WERI-Rb-1 (cell line): ENCODE data around the gene RETREG2.
A peak's percentile ranks its signal among the peaks of the same experiment; 100 is the strongest.

Experiments used
- DNase-seq: peaks from one replicate; pipeline ENCODE4 v3.0.0-alpha.2; 2020
- H3K27ac ChIP-seq: fragments of 250-450 bp; sonication (Bioruptor Pico); 2 replicates; pipeline ENCODE4 v1.5.1; 2020; ENCODE audit warnings: mild to moderate bottlenecking, moderate library complexity
- H3K27me3 ChIP-seq: fragments of 250-450 bp; sonication (Bioruptor Pico); 2 replicates; pipeline ENCODE4 v1.5.1; 2021; ENCODE audit warnings: mild to moderate bottlenecking, low read depth, moderate library complexity; ENCODE audit not compliant: insufficient read depth, severe bottlenecking
- H3K36me3 ChIP-seq: fragments of 250-450 bp; sonication (Bioruptor Pico); 2 replicates; pipeline ENCODE4 v1.5.1; 2020; ENCODE audit warnings: mild to moderate bottlenecking, moderate library complexity
- H3K4me3 ChIP-seq: 2 replicates; pipeline ENCODE4 v1.5.1; 2011; ENCODE audit warnings: low read depth, mild to moderate bottlenecking, control low read depth, low read length
- H3K9me3 ChIP-seq: fragments of 250-450 bp; sonication (Bioruptor Pico); 2 replicates; pipeline ENCODE4 v1.5.1; 2021; ENCODE audit warnings: mild to moderate bottlenecking, moderate library complexity; ENCODE audit not compliant: severe bottlenecking
- TF ChIP-seq, protein P1 (sequence below): IDR thresholded peaks from 2 replicates; pipeline ENCODE4 v1.5.1; 2011; ENCODE audit warnings: low read depth, mild to moderate bottlenecking, control low read depth, inconsistent platforms, low read length

Gene RETREG2

DNA sequence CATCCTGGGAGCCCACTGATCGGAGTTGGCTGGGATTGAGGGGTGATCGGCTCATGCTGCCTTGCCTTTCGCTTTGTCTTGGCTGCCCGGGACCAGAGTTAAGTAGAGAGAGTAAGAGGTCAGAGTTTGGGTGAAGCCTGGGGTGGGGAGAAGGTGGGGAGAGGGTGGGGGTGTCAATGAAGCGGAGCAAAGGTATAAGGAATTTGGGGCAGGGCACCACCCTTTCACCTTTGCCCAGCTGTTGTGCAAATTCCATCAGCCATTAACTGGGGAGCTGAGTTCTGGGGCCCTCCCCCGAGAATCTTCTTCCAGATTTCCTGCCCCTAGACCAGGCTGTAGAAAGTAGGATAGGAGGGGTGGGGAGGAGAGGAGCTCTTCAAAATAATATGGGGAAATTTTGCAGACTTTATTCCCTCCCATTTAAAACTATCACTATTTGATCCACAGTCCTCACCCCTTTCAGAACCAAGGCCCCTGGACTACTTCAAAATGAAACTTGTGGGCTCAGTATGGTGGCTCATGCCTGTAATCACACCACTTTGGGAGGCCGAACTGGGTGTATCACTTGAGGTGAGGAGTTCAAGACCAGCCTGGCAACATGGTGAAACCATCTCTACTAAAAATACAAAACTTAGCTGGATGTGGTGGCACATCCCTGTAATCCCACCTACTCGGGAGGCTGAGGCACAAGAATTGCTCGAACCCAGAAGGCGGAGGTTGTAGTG is 8.0 kb upstream of the RETREG2 start, which contains the start of gene SLC23A3:
Gene SLC23A3, minus strand, starts transcription at position 100 of the 725 bp plus-strand sequence. Its CDS starts 45 bp downstream, at position 55.
- Histone ChIP-seq H3K36me3 (peaks cover 23% of the 10 kb centered on the region), H3K9me3 (no peaks in the 10 kb centered on the region), H3K27me3 (no peaks in the 10 kb centered on the region), H3K27ac (no peak within 1 kb of the TSS), H3K4me3 (no peak within 1 kb of the TSS)
- DNase-seq: no peak
- TF ChIP-seq, protein P1, sequence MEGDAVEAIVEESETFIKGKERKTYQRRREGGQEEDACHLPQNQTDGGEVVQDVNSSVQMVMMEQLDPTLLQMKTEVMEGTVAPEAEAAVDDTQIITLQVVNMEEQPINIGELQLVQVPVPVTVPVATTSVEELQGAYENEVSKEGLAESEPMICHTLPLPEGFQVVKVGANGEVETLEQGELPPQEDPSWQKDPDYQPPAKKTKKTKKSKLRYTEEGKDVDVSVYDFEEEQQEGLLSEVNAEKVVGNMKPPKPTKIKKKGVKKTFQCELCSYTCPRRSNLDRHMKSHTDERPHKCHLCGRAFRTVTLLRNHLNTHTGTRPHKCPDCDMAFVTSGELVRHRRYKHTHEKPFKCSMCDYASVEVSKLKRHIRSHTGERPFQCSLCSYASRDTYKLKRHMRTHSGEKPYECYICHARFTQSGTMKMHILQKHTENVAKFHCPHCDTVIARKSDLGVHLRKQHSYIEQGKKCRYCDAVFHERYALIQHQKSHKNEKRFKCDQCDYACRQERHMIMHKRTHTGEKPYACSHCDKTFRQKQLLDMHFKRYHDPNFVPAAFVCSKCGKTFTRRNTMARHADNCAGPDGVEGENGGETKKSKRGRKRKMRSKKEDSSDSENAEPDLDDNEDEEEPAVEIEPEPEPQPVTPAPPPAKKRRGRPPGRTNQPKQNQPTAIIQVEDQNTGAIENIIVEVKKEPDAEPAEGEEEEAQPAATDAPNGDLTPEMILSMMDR: no peak

DNA sequence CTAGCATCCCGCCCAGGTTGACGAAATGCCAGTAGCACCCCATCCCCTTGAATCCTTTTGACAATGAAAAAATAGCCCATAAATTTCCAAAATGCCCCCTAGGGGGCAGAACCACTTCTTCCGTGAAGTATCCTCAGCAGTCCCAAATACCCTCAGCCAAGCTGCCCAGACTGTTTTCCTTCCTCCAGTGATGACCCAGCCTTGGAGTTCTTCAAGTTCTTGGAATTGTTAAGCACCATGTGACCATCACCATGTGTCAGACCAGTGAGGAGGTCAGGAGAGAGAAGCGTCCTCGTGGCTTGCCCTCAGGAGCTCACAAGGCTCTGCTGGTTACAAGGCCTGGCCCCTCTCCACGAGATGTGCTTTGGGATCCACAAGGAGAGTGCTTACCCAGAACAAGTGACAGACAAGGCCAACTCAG is 6.8 kb upstream of the RETREG2 start:
- H3K4me3 ChIP-seq: no peak overlapping the region
- no peak overlapping the region for H3K27ac ChIP-seq
- no peaks in the 10 kb centered on the region for H3K9me3 ChIP-seq
- peak; percentile 47 for DNase-seq
- TF ChIP-seq, protein P1: peak; percentile 65
- peaks cover 24% of the 10 kb centered on the region for H3K36me3 ChIP-seq
- H3K27me3 ChIP-seq: no peaks in the 10 kb centered on the region

DNA sequence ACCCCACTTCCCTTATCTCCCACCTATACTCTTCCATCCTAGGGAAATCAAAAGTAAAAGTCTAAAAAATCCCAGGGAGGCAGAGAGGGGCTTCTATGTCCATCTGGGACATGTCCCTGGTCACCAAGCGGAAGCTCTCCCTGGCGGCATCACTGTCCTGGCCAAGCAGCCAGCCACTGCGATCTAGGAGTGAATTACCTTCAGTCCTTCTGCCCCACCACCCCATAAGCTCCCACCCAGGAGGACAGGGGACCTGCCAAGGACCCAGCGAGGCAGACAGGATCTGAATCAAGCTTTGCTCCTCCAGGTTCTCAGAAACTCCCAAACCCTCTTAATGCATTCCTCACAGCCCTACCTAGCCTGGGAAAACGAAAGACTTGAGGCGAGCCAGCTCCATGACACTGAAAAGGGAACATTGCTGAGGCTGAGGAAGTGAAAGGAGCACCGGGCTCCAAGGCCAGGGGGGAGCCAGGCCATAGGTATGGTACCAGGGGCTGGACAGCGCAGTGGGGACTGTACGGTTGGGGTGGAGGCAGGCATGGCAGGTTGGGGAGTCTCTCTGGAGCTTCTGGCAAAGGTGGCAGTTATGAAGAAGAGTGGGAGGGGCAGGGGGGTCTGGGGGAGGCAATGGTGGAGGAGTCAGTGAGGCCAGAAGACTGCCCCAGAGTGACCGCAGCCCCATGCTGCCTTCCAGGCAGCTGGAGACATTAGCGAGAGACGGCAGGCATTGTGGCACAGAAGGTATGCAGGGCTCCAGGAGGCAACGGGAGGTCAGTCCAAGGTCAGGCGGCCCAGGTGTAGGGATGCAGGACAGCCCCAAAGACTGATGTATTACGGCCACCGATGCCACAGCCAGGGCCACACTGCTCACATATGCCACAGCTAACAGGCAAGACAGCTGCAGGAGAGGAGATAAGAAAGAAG is 5.6 kb upstream of the RETREG2 start:
- Histone ChIP-seq H3K27ac (no peak overlapping the region), H3K9me3 (no peaks in the 10 kb centered on the region), H3K36me3 (peaks cover 24% of the 10 kb centered on the region), H3K4me3 (no peak overlapping the region), H3K27me3 (no peaks in the 10 kb centered on the region)
- DNase-seq: no peak
- TF ChIP-seq, protein P1: no peak

DNA sequence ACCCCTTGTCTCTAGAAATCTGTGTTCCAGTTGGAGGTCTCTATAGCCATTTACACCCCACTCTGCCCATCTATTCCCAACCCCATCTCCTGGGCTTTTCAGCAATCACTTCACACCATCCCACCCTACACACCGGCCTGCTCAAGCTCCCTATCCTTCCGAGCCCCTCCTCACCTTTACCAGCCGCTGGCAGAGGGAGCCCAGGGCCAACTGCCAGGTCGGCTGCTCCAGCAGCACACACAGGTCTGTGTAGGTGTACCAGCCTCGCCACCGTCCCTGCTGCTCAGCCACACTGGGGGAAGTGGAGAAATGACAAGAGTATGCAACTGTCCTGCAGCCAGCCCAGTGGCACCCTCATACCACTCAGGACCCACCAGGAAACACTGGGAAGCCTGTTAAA is 4.9 kb upstream of the RETREG2 start:
- Histone ChIP-seq H3K27me3 (no peaks in the 10 kb centered on the region), H3K4me3 (no peak overlapping the region), H3K36me3 (peaks cover 24% of the 10 kb centered on the region), H3K27ac (no peak overlapping the region), H3K9me3 (no peaks in the 10 kb centered on the region)
- no peak for DNase-seq
- TF ChIP-seq, protein P1: no peak

DNA sequence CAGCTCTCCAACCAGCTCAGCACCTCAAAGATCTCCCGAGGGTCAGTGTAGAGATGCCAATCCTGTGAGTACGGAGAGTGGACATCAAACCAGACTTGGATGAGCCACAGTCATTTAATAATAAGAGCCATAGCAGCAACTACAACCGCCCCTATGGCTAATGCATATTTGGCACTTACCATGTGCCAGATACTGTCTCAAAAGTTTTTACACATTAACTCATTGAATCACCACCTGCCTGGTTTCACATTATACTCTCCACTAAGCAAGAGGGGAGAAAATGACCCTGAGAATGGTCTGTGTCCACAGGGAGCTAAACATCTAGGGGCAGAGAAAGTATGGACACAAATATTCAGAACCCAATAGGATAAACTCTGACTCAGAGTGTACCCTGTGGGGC is 3.9 kb upstream of the RETREG2 start:
- H3K36me3 ChIP-seq: peaks cover 28% of the 10 kb centered on the region
- no peaks in the 10 kb centered on the region for H3K27me3 ChIP-seq
- DNase-seq: no peak
- no peak overlapping the region for H3K4me3 ChIP-seq
- H3K27ac ChIP-seq: no peak overlapping the region
- TF ChIP-seq, protein P1: no peak
- H3K9me3 ChIP-seq: no peaks in the 10 kb centered on the region
